HepG2 (cell line): Measurements from ENCODE around the gene FSIP1. TPM values are rescaled to one million over a fixed set of nuclear protein-coding genes. Genes with fewer than 3 reads are reported as not detected.

ENCODE experiments used
- ATAC-seq: fragments of 200-7000 bp; cut with Tn5 transposase; 3 replicates; pipeline ENCODE4 v1.9.1; 2020; ENCODE audit warnings: mild to moderate bottlenecking, moderate library complexity
- BruUV-seq: library from RNA; stranded (reverse); fragments of 400-500 nt; replicated peaks from 2 replicates; lab custom pipeline; 2021; lab: Mats Ljungman, UMichigan
- CTCF ChIA-PET: fragments of 300-600 bp; formaldehyde crosslinking; extraction: SDS; loops from one replicate; lab custom pipeline; 2021; ENCODE audit warnings: low total read pairs, inconsistent platforms, low intra/inter-chr PET ratio; lab: Yijun Ruan, JAX
- POLR2A ChIA-PET: fragments of 350-600 bp; sonication (Branson Sonifier 250); formaldehyde crosslinking; loops from one replicate; lab custom pipeline; 2020; ENCODE audit warnings: antibody characterized with exemption, inconsistent platforms; lab: Yijun Ruan, JAX
- DNase-seq: peaks from one replicate; pipeline ENCODE4 v3.0.0-alpha.2; 2015; ENCODE audit warnings: low spot score
- FAIRE-seq: peaks from 3 replicates; lab custom pipeline; 2011; peaks lifted over from hg19 to GRCh38; lab: Jason Lieb, UNC
- H2AFZ ChIP-seq: one replicate; pipeline ENCODE4 v1.6.1; 2011; ENCODE audit warnings: low read length, inconsistent platforms
- H3K27ac ChIP-seq: fragments of 300-600 bp; 3 replicates; pipeline ENCODE4 v1.8.0; 2011; ENCODE audit warnings: mixed run types, mild to moderate bottlenecking, mixed read lengths, low read length, inconsistent platforms; ENCODE audit not compliant: insufficient read depth; ENCODE audit errors: extremely low read length
- H3K27me3 ChIP-seq, 2 experiments: fragments of 200-600 bp in 1 of 2; 2 replicates in 1 of 2; 3 replicates in 1 of 2; pipeline versions ENCODE4 v1.6.0 to v1.8.0; 2011; ENCODE audit warnings: low read length in 2 of 2, mild to moderate bottlenecking in 2 of 2, moderate library complexity in 2 of 2, inconsistent platforms in 1 of 2; ENCODE audit not compliant: insufficient read depth in 2 of 2, control insufficient read depth in 1 of 2
- H3K36me3 ChIP-seq, 2 experiments: fragments of 200-600 bp in 1 of 2; replicated peaks in 1 of 2; 2 replicates in 1 of 2; 3 replicates in 1 of 2; pipeline versions ENCODE4 v1.5.1 to v1.8.0; 2011; ENCODE audit warnings: low read length in 2 of 2, inconsistent platforms in 1 of 2; ENCODE audit not compliant: insufficient read depth in 2 of 2, control insufficient read depth in 1 of 2
- H3K4me1 ChIP-seq: 2 replicates; pipeline ENCODE4 v1.5.1; 2012; ENCODE audit warnings: low read length, inconsistent platforms; ENCODE audit not compliant: insufficient read depth
- H3K4me2 ChIP-seq: 2 replicates; pipeline ENCODE4 v1.6.0; 2011; ENCODE audit warnings: low read depth, low read length, inconsistent platforms
- H3K4me3 ChIP-seq, 3 experiments: fragments of 200-600 bp in 1 of 3; sonication (generic), shearing (Covaris generic) in 1 of 3; replicated peaks in 1 of 3; 2 replicates each; pipeline ENCODE4 v1.5.1; 2011 to 2016; ENCODE audit warnings: low read length in 3 of 3, inconsistent platforms in 2 of 3, low read depth in 2 of 3, mild to moderate bottlenecking in 2 of 3, control low read depth in 1 of 3, mixed read lengths in 1 of 3; ENCODE audit not compliant: insufficient read depth in 1 of 3
- H3K79me2 ChIP-seq: one replicate; pipeline ENCODE4 v1.6.1; 2011; ENCODE audit warnings: low read length, inconsistent platforms; ENCODE audit not compliant: insufficient read depth
- H3K9ac ChIP-seq: 2 replicates; pipeline ENCODE4 v1.6.0; 2011; ENCODE audit warnings: mild to moderate bottlenecking, low read depth, low read length, inconsistent platforms; ENCODE audit not compliant: insufficient read depth
- H3K9me3 ChIP-seq: 2 replicates; pipeline ENCODE4 v1.5.1; 2012; ENCODE audit warnings: mild to moderate bottlenecking, low read length
- H4K20me1 ChIP-seq: 2 replicates; pipeline ENCODE4 v1.6.0; 2011; ENCODE audit warnings: inconsistent platforms, mild to moderate bottlenecking, low read length, moderate library complexity; ENCODE audit not compliant: insufficient read depth
- WGBS: methylation state at CpG from one replicate; pipeline ENCODE4 v1.1.6; 2017; ENCODE audit warnings: low lambda C conversion rate; 5-methylcytosine and 5-hydroxymethylcytosine counted together
- in situ Hi-C: cut with HindIII; loops from 2 replicates; pipeline ENCODE4 v1.10.0; 2017; ENCODE audit warnings: low pct_unique_long_range_greater_than_20kb; ENCODE audit not compliant: extremely low pct_ligation_motif_present
- intact Hi-C: fragments of 100-400 bp; cut with micrococcal nuclease; formaldehyde crosslinking; loops from one replicate; pipeline ENCODE4 v1.10.0; 2022; ENCODE audit not compliant: unreplicated experiment
- polyA plus RNA-seq, 8 experiments: library from polyadenylated mRNA; depleted of rRNA in 3 of 8; stranded (reverse) in 7 of 8; unstranded in 1 of 8; fragments of >200 nt; fragmentation: Illumina TruSeq in 4 of 8; extraction: Trizol in 4 of 8; gene quantifications; 2 replicates each; pipeline versions ENCODE4 v1.2.1 to v1.2.3, GENCODE V29; 2011 to 2016; ENCODE audit warnings: low read depth in 4 of 8, missing spikeins in 1 of 8, mixed read lengths in 1 of 8; ENCODE audit not compliant: insufficient read depth in 1 of 8
- total RNA-seq, 5 experiments: library from RNA; depleted of rRNA; stranded (reverse); fragments of >200 nt; fragmentation: Illumina TruSeq; extraction: Trizol; gene quantifications; 2 replicates each; pipeline ENCODE4 v1.2.3, GENCODE V29; 2016; ENCODE audit warnings: low read depth in 1 of 5
- TF ChIP-seq, protein P1 (sequence below): sonication (generic); formaldehyde crosslinking; IDR thresholded peaks from 2 replicates; pipeline ENCODE4 v1.5.0; 2020; ENCODE audit warnings: missing genetic modification reagents, mild to moderate bottlenecking, borderline replicate concordance
- TF ChIP-seq, protein P2 (sequence below), 2 experiments: IDR thresholded peaks; 2 replicates each; pipeline ENCODE4 v1.6.1; 2011 to 2012; ENCODE audit warnings: low read length in 2 of 2, borderline replicate concordance in 1 of 2, low read depth in 1 of 2, mild to moderate bottlenecking in 1 of 2, moderate library complexity in 1 of 2

FSIP1 gene
- total and polyA plus RNA-seq, 2 of the 13 experiments (the other 11 are each of a cell fraction or from before 2014, with no cell fraction given) = 0.18 TPM; not detected in 1

DNA sequence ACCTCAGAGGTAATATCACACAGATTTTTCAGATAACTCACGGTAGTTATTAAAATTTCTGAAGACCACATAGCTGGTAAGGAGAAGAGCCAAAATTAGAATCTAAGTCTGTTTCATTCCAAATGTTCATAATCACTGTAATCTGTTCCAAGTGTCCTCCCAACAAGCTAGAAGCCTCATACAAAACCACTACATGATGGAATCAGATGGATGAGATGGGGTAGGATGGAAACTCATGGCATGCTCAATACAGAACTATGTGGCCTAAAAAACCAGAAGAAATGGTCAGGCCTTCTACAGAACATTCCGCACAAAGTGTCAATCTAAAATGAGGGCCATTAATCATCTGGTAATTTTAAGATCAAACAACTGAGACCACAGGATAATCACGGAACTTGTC is 110.0 kb downstream of the FSIP1 start:
- no peak overlapping the region for H3K4me2 ChIP-seq
- ATAC-seq = no peak
- no peaks in the 10 kb centered on the region for H4K20me1 ChIP-seq
- intact Hi-C loops (no loop called here), in situ Hi-C loops (no loop called here)
- CTCF ChIA-PET = no interaction called here
- H3K4me1 ChIP-seq = no peaks in the 10 kb centered on the region
- H3K9me3 ChIP-seq = no peaks in the 10 kb centered on the region
- no peaks in the 10 kb centered on the region for H3K79me2 ChIP-seq
- TF ChIP-seq, protein P1, sequence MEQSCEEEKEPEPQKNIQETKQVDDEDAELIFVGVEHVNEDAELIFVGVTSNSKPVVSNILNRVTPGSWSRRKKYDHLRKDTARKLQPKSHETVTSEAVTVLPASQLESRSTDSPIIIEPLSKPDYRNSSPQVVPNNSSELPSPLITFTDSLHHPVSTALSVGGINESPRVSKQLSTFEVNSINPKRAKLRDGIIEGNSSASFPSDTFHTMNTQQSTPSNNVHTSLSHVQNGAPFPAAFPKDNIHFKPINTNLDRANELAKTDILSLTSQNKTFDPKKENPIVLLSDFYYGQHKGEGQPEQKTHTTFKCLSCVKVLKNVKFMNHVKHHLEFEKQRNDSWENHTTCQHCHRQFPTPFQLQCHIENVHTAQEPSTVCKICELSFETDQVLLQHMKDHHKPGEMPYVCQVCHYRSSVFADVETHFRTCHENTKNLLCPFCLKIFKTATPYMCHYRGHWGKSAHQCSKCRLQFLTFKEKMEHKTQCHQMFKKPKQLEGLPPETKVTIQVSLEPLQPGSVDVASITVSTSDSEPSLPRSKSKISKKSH (CRISPR knock-in tag) = no peak
- TF ChIP-seq, protein P2, sequence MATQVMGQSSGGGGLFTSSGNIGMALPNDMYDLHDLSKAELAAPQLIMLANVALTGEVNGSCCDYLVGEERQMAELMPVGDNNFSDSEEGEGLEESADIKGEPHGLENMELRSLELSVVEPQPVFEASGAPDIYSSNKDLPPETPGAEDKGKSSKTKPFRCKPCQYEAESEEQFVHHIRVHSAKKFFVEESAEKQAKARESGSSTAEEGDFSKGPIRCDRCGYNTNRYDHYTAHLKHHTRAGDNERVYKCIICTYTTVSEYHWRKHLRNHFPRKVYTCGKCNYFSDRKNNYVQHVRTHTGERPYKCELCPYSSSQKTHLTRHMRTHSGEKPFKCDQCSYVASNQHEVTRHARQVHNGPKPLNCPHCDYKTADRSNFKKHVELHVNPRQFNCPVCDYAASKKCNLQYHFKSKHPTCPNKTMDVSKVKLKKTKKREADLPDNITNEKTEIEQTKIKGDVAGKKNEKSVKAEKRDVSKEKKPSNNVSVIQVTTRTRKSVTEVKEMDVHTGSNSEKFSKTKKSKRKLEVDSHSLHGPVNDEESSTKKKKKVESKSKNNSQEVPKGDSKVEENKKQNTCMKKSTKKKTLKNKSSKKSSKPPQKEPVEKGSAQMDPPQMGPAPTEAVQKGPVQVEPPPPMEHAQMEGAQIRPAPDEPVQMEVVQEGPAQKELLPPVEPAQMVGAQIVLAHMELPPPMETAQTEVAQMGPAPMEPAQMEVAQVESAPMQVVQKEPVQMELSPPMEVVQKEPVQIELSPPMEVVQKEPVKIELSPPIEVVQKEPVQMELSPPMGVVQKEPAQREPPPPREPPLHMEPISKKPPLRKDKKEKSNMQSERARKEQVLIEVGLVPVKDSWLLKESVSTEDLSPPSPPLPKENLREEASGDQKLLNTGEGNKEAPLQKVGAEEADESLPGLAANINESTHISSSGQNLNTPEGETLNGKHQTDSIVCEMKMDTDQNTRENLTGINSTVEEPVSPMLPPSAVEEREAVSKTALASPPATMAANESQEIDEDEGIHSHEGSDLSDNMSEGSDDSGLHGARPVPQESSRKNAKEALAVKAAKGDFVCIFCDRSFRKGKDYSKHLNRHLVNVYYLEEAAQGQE (IDR thresholded peaks at IDR 0.05; ENCODE audit: borderline replicate concordance in 1 of 2, low read depth in 1 of 2, low read length in 2 of 2) = no peak
- H3K27me3 ChIP-seq = no peaks in the 10 kb centered on the region; a peak in 1 of 5 replicates
- FAIRE-seq = no peak
- H3K4me3 ChIP-seq = no peak overlapping the region
- DNase-seq = no peak
- no peak overlapping the region for H3K27ac ChIP-seq
- no TSS peak for BruUV-seq
- no peak overlapping the region for H3K9ac ChIP-seq
- no peaks in the 10 kb centered on the region for H3K36me3 ChIP-seq
- POLR2A ChIA-PET = no interaction called here
- WGBS = 41% methylated on average over 3 of the region's 3 CpGs
- no peak overlapping the region for H2AFZ ChIP-seq
